ENCODE measurements around the gene GABRG3.

DNA sequence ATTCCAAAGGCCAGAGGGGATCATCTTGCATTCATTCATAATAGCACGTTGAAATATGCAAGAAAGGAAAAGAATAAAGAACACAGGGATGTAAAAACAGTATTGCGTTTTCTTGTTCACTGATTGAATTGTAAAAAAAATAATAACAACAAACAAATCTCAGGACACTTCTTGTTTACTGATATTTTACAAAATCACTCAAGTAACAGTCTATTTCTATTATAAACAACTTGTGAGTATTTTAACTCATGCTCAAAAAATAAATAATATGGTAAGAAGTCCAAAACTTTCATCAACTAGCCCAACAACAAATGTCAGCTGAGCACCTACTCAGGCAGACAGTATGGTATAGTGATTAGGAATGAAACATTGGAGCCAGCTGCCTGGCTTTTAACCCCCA is 2.2 kb upstream of the GABRG3 start:
- TF ChIP-seq POLR2A (IDR thresholded peaks at IDR 0.05; ENCODE audit: low read depth, low read length) = no peak
- TF ChIP-seq TAF1 (IDR thresholded peaks at IDR 0.05; ENCODE audit: low read depth, low read length) = no peak
- no peak for TF ChIP-seq POLR2AphosphoS5 (IDR thresholded peaks at IDR 0.05; ENCODE audit: low read depth, low read length)
- no peak for TF ChIP-seq SPI1 (IDR thresholded peaks at IDR 0.05; ENCODE audit: low read depth, low read length)

Data from GM12891 (cell line).